CD4-positive, alpha-beta T cell treated with Interleukin-1 beta for 1 hour (primary cell): ENCODE measurements around the gene ISM2.
A peak's percentile ranks its signal among the peaks of the same experiment; 100 is the strongest.

Experiments used
- DNase-seq, 2 donors: peaks; one replicate each; pipeline ENCODE4 v3.0.0-alpha.2; 2020 to 2022

ISM2 gene

DNA sequence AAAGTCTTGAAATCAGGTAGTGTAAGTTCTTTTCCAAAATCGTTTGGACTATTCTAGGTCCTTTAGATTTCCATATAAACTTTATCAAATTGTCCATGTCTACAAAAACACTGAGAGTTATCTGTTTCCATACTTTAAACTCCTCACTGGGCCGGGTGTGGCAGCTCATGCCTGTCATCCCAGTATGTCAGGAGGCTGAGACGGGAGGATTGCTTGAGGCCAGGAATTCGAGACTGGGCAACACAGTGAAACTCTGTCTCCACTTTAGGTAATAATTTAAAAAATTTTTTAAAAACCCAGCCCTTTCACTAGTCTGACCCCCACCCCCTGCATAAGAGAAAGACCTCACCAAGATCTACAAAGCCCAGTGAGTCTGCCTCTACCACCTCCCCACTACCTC lies 6.4 kb upstream of the ISM2 start:
- no peak for DNase-seq

GRCh38 chr14:77503138-77503537 lies 4.5 kb upstream of the ISM2 start:
- DNase-seq, result no peak

- DNase-seq, result no peak
Observed at GRCh38 chr14:77502109-77502782, 3.6 kb upstream of the ISM2 start.

- DNase-seq, result no peak
Observed at GRCh38 chr14:77498984-77499527, 440 bp upstream of the ISM2 start.

- DNase-seq, result no peak
Observed at GRCh38 chr14:77495334-77495733, 3.3 kb downstream of the ISM2 start.

DNA sequence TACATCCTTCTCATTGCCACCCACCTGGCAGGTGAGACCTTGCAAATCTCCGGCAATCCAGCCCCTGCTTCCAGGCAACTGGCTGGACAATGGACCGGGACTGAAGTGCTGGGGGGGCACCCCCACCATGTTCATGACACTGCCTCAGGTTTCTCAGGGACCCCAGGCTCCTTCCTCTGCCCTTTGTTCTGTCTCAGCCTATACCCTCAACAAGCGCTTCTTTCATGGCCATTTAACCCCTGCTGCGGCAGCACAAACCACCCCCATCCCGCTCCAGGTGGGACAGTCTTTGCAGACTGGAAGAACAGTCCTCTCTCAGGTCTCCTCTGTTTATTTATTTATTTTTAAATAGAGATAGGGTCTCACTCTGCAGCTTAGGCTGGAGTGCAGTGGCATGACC lies 7.6 kb downstream of the ISM2 start:
- no peak for DNase-seq

- DNase-seq, result no peak
Observed at GRCh38 chr14:77490347-77490986, 8.1 kb downstream of the ISM2 start.

DNA sequence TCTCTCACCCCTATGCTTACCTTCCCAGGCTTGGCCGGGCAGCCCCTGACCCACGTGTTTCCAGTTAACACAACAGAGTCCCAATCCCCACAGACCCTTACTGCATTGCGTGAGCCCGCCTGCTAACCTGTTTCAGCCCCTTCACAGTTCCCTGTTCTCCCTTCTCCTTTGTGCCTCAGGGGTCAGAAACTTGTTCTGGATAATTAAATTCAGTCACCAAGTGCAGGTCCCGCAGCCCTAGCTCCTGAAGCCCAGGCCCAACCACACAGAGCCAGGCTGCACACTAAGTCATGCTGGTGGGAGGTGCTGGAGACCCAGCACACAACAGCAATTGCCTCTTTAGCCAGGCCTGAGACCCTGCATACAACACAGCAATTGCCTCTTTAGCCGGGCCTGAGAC lies 9.6 kb downstream of the ISM2 start:
- no peak for DNase-seq

DNA sequence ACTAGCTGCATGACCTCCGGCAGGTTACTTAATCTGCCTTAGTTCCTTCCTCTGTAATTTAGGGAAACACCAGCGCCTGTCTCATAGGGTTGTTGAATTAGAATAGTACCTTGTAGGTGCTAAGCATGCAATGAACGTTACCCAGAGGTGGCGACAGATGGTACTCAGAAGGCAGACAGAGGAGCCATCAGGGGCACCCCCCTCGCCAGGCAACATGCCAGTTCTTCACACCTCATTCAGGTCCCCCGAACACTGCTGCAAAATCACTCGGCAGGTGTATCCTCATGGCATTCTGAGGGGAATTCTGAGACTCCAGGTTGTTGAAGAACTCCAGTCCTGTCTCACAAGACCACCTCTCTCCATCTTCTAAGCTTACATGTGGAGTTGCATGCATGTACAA lies 10.1 kb downstream of the ISM2 start:
- no peak for DNase-seq

DNA sequence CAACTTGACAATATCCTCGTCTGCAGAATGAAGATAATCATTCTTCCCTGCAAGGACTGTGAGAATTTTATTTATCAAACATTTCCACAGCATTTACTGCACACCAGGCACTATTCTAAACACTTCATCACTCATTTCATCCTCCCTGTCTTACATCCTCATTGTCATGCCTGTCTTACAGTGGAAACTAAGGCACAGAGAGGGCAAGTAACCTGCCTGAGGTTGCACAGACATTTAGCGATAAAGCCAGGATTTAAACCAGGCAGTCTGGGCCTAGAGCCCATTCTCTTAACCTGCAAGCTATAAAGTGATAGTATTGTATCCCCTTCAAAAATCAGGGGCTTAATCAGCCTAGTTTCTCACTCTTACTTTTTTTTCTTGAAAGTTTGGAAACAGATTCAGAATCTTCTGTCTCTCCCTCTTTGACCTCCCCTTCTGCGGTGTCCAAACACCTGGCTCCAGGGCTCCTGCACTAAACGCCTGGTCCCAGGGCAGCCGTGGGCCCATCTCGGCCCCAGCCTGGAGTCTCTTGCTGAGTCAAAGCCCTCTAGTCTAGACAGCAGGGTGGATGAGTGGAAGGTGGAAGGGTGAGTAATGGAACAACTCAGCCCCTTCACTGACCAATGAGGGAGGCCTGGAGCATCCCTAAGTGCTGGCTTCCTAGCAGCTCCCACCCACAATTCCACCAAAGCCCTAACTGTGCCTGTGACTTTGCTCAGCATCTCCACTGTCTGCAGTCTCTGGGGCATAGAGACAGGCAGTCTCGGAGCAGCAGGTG lies 12.5 kb downstream of the ISM2 start:
- DNase-seq, result no peak

DNA sequence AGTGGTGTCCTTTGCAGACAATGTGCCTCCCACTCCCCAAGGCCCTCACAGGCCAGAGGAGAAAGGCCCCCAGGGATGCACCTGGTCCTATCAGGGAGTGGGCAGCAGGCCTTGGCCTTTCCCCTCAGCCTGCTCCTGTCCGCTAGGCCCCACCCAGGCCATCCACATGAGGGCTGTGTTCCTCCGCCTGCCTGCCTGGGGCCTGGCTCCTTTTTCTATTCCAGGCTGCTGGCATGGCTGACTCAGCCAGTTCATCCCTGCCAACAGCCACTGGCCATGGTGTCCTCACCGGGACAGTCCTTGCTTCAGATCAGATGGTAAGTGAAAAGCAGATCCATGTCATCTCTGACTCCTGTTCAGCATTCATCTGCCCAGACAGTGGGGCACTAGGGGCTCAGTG lies 13.4 kb downstream of the ISM2 start:
- DNase-seq, result no peak

DNA sequence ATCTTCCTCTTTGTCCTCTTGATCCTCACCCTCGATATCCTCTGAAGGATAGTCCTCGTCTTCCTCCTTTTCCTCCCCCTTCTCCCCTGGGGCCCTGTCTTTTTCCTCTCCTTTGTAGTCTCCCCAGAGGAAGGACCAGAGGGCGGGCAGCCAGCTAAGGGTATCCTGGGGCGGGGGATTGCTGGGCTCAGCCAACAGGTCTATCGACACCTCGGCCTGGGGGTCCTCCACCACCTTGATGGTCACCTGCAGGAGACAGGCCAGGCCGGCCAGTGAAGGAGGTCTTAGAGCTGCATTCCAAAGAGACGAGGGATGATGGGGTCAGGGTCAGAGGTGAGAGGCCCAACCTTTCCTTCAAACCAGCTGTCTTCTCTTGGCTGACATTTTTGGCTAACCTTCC lies 16.2 kb downstream of the ISM2 start:
- no peak for DNase-seq

- no peak for DNase-seq
Observed at GRCh38 chr14:77478796-77479195, 19.8 kb downstream of the ISM2 start.

GRCh38 chr14:77478029-77478428 lies 20.6 kb downstream of the ISM2 start:
- no peak for DNase-seq

DNA sequence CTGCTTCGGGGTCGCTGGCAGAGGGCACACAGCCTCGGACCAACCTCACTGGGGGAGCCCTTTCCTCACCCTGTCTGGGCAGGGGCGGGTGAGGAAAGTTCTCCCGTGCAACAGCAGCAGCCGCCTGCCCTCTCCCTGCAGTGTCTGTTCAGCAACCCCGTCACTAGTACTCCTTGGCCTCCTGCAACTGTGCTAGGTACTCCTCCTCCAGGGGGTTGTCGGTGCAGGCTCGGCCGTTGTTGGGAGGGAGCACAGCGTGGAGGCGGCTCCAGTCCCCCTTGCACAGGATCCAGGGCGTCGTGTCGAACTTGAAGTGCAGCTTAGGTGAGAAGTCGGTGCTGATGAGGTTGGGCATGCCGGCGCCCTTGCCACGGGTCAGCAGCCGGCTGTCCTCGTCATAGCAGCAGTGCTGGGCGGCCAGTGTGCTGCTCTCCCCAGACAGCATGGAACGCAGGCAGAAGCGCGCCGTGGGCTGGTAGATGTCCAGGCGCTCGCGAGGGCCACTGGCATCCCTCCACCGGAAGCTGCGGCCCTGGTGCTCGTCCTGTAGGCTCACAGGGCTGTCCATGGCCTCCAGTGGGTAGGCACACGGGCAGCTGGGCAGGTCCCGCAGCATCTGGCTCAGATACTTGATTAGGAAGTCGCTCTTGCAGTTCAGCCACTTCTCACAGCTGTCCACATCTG lies 23.0 kb downstream of the ISM2 start:
- no peak for DNase-seq

DNA sequence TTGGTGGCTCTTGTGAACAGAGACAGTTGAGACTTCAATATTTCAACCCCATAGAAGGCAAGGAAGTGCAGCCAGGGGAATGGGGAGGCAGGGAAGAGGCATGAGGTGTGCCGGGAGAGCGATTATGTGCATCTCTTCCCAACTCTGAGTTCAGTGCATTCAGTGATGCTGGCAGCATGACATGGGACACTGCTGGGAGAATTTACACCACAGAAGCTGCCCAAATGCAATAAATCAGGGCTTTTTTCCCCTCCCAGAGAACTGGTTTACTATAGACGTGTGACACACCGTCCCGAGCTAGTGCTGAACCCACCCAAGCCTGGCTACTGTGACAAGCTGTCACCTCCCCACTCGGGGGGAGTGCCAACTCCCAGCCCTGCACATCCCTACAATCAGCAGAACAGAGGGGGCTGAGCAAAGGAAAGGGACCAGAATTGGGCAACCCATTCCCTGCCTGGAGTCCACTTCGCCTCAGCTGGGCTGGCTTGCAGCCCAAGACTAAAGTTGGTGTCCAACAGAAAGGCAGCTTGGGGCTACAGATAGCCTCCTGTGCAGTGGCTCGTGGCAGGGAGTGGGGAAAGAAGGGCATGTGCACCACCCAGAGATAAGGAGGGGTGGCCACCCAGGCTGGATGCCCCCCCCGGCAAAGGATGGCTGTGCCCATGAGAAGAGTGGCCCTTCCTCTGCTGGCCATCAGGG lies 24.0 kb downstream of the ISM2 start:
- DNase-seq, result no peak

DNA sequence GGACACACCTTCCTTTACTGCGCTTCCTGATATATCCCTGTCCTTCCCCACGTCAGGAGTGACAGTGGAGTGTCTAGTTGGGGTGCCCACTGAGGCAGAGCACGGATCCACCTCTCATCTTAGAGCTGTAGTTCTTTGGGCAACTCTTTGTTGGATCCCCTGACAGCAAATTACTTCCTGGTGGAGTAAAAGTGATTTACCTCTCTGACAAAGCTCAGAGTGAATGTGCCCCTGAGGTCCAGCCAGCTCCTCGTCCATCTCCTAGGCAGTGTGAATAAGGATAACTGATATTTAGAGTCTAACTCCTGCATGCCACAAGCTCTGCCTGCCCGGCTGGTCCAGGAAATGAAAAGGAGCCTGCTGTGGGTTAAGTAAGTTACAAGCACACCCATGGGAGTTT lies 24.7 kb downstream of the ISM2 start:
- DNase-seq, result no peak

GRCh38 chr14:77470224-77470870 lies 28.3 kb downstream of the ISM2 start:
- no peak for DNase-seq

DNA sequence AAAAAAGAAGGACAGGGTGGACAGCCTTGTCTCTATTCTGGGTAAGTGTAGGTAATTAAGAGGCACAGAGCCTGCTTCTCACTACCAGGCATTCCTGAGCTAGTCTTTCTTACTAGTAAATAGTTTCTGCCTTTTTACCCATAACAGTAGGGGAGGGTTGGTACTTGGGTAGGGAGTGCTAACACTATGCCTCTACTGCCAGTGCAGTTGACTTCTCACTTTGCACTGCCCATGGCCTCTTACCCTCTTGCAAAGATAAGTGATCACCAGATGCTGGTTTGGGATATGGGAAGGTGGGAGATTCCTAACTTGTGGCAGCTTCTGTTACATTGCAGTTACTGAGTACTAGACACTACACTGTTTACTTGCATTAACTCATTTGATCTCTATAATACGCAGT lies 29.1 kb downstream of the ISM2 start:
- DNase-seq, result no peak

DNA sequence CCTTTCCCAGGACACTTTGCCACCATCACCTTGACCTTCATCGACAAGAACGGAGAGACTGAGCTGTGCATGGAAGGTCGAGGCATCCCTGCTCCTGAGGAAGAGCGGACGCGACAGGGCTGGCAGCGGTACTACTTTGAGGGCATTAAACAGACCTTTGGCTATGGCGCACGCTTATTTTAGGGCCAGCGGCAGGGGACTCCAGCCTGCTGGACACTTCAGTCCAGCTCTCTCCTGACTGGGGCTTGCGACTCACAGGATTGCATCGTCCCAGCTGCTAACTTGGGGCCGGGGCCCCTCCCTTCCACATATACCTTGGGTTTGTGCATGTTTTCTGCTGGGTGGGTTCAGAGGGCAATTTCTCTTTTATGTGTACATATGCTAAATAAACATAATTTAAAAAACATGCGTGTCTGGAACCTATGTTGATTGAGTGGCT lies 29.5 kb downstream of the ISM2 start:
- no peak for DNase-seq

DNA sequence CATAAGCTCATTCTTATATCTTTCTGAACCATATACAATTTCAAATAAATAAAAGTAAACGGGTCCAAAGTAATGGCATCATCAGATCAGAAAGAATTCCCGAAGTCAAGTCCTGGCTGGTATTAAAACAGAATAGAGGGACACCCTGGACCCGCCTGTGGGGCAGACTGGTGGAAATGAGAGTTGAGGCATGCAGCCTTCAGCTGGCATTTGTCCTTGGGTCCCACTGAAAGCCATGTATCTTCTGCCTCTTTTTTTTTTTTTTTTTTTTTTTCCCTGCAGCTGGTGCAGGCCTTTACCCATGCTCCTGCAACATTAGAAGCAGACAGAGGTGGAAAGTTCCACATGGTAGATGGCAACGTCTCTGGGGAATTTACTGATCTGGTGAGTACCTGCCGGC lies 30.8 kb downstream of the ISM2 start:
- DNase-seq, result no peak

DNA sequence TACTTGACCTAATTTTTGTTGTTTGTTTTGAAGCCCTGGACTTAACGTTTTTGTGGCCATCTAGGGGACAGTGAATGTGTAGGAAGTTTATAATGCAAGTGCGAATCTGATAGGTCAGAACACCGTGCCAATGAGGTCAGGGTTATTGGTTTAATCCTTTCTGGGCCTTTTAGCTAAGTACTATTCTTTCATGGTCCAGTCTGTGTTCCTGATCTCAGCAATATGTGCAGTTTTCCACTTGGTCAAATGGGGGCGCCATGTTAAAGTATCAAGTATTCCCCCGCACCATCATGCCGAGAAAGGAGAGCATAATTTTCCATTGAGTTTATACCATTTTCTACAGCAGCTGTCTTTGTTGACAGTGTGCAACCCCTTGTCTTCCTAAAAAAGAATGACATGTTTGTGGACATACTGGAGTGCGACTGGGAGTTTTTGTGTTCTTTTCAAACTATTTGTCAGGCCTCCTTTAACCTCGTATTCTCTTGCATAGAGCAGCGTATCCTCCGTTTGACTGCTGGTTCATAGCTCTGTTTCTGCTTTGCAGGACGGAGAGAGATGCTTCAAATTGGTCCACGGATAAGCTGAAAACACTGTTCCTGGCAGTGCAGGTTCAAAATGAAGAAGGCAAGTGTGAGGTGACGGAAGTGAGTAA lies 39.4 kb downstream of the ISM2 start:
- peak; percentile 44 to 67 for DNase-seq
